ENCODE measurements around the gene DBX1.
A peak's percentile ranks its signal among the peaks of the same experiment; 100 is the strongest.

DBX1 gene

DNA sequence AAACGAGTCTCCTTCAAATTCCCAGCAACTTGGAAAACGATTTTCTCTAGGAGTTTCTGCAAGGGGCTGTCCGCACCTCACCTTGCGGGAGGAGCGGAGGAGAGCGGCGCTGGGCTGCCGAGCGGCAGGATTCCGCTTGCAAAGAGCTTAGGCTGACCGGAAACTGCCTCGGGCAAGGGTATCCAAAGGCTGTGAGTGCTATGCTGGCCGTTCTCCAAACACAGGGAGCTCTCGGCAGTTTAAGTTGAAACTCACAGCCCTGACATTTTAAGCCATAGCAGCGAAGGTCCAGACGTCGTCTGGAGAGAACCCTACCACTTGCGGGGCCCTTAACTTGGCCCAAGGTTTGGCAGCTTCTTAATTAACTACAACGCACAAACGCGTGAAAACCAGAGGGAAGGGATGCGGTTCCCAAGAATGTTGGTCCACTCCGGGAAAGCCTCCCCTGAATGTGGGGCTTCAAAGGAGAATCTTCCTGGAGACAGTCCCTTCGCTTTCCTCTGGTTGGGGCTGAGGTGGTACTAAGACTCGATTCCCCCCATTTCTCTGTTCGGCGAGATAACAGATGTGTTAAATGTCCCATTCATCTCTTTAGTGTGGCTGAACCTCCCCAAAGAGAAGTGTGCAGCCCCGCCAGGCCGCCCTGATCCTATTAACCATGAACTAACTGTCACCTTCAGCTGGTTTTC lies 1.1 kb upstream of the DBX1 start:
- no peaks in the 10 kb centered on the region for H3K36me3 ChIP-seq (ENCODE audit: control insufficient read depth, insufficient read depth, low read length)
- H3K27me3 ChIP-seq (ENCODE audit: control insufficient read depth, insufficient read depth, low read length) = peaks cover 86% of the 10 kb centered on the region
- H3K4me3 ChIP-seq (ENCODE audit: low read length) = no peak overlapping the region
- no peak overlapping the region for H3K27ac ChIP-seq (ENCODE audit: low read length)
- no peaks in the 10 kb centered on the region for H3K9me3 ChIP-seq (ENCODE audit: control insufficient read depth, insufficient read depth, low read length)
- H3K4me1 ChIP-seq (ENCODE audit: control insufficient read depth, insufficient read depth, low read length) = peaks cover 7% of the 10 kb centered on the region
- no peak for DNase-seq (ENCODE audit: low read depth, low spot score)
- no CpG with 5 or more reads among the region's 29 CpGs for WGBS (ENCODE audit: insufficient coverage, insufficient read length)

DNA sequence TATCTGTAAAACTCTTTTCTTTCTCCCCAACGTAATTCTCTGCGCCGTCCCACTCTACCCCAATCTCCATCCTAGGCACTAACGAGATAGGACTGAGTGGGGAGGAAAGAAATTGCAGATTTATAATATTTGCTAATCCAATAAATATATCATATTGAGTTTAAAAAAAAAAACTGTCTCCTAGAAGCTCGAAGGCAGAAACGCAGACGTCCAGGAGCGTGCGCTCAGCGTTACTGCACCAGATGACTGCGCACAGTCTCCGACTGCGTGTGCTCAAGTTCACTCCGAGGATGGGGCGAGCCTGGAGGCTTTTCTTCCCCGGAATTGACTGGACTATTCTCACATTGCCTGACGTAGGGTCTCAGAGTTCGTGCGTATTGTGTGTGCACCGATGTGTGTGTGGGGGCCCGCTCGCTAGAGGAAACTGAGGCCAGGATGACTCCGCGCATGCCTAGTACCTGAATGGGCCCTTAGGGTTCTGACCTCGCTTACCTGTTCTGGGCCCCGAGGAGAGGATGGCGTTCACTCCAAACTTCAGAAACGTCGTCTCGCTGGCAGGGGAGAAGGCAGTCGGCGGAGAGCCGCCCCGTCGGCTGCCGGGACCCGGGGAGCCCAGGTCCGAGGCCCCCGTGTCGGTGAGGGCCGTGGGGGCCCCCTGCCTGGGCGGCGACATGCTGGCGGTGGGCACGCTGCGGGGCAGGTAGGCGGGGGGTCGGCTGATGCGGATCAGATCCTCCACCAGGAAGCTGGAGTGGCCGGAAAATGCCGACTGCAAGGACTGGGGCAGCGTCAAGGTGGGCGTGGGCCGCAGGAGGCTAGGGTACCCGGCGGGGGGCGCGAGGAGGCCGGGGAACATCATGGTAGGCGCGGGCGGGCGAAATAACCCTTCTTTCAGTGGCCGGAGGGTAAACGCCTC lies 551 bp downstream of the DBX1 start:
- Histone ChIP-seq H3K27me3 (ENCODE audit: control insufficient read depth, insufficient read depth, low read length) (peaks cover 85% of the 10 kb centered on the region), H3K4me3 (ENCODE audit: low read length) (no peak overlapping the region)
- WGBS (ENCODE audit: insufficient coverage, insufficient read length) = no CpG with 5 or more reads among the region's 65 CpGs

DNA sequence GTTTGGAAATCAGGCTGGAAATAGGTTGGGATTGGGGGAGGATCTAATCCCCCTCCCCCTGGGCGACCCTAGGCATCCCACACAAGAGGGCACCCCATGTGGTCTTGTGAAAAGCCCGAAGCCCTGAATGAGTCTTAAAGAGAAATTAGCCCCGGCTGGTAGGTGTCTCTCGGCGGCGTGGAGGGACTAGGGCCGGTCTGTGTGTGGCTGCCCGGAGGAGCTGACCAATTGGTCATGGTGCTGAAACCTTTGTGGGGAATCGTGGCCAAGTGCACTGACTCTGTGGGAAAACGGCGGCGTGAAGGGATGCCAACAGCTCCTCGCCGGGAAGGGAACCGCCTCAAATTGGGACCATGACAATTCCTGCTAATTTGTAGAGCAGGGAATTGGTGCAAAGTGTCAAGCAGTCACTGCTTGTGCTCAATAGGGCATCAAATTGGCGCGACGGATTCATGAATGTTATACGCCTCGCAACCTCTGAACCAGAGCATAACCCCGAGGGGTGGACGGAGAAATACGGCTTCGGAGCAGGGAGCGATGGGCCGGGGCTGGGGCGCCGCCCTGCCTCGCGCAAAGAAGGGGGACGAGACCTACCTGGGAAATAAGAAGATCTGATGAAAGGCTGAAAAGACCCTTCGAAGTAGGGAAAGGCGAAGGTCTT lies 1.5 kb downstream of the DBX1 start:
- Histone ChIP-seq H3K4me1 (ENCODE audit: control insufficient read depth, insufficient read depth, low read length) (peaks cover 8% of the 10 kb centered on the region), H3K4me3 (ENCODE audit: low read length) (no peak overlapping the region)
- no peak for DNase-seq (ENCODE audit: low read depth, low spot score)

More for the DNA sequence above, 551 bp downstream of the DBX1 start:
- H3K36me3 ChIP-seq (ENCODE audit: control insufficient read depth, insufficient read depth, low read length) = no peaks in the 10 kb centered on the region
- H3K27ac ChIP-seq (ENCODE audit: low read length) = no peak overlapping the region
- no peak for DNase-seq (ENCODE audit: low read depth, low spot score)
- no peaks in the 10 kb centered on the region for H3K9me3 ChIP-seq (ENCODE audit: control insufficient read depth, insufficient read depth, low read length)
- peaks cover 7% of the 10 kb centered on the region for H3K4me1 ChIP-seq (ENCODE audit: control insufficient read depth, insufficient read depth, low read length)

DNA sequence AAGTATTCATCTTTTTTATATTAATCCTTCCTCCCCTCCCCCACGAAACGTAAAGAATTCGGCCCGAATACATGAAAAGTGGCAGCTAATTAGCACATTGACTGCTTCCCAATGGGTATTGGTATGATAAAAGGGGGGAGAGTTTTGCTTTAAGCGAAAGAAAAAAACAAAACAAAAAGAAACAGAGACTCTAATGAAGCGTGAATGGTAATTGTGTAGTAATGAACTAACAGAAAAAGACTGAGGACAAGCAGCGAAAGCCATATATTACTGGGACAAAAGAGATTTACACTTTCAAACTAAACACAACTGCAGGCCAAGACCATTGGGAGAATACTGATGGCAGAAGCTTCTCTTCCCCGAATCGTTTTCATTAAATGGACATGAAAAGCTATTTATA lies 2.5 kb downstream of the DBX1 start:
- Histone ChIP-seq H3K27ac (ENCODE audit: low read length) (no peak overlapping the region), H3K9me3 (ENCODE audit: control insufficient read depth, insufficient read depth, low read length) (no peaks in the 10 kb centered on the region), H3K36me3 (ENCODE audit: control insufficient read depth, insufficient read depth, low read length) (no peaks in the 10 kb centered on the region), H3K4me3 (ENCODE audit: low read length) (no peak overlapping the region), H3K27me3 (ENCODE audit: control insufficient read depth, insufficient read depth, low read length) (peaks cover 69% of the 10 kb centered on the region), H3K4me1 (ENCODE audit: control insufficient read depth, insufficient read depth, low read length) (peaks cover 8% of the 10 kb centered on the region)
- no CpG with 5 or more reads among the region's 9 CpGs for WGBS (ENCODE audit: insufficient coverage, insufficient read length)
- DNase-seq (ENCODE audit: low read depth, low spot score) = no peak

More for the DNA sequence above, 1.5 kb downstream of the DBX1 start:
- no CpG with 5 or more reads among the region's 33 CpGs for WGBS (ENCODE audit: insufficient coverage, insufficient read length)
- Histone ChIP-seq H3K27me3 (ENCODE audit: control insufficient read depth, insufficient read depth, low read length) (peaks cover 78% of the 10 kb centered on the region), H3K36me3 (ENCODE audit: control insufficient read depth, insufficient read depth, low read length) (no peaks in the 10 kb centered on the region), H3K9me3 (ENCODE audit: control insufficient read depth, insufficient read depth, low read length) (no peaks in the 10 kb centered on the region), H3K27ac (ENCODE audit: low read length) (no peak overlapping the region)

DNA sequence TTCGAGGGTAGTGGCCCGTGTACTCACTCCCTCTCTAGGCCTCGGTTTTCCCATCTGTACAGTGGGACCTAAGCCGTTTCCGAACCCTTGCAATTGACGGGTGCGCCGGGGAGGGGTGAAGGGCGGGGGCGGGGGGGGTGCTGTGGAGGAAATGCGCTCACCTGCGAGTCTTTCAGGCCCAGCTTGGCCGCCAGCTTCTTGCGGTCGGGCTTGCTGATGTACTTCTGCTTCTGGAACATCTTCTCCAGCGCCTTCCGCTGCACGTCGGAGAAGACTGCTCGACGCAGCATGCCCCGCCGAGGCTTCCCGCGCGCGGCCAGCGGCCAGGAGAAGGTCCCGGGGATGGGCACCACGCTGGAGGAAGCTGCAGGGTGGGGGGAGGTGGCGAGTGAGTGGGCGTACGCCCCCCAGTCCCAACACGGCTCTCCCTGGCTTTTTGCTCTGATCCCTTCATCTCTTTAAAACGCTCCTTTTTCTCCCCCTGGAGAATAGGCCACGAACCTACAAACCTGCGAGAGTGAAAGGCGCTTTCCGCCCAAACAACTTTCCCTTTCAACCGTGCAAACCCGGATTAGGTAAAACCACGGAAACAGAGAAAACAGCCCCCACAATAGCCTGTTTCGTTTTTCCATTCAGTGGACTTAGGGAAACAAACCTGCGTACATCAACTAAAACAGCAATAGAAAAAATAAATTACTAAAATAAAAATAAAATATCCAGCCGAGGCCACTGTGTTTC lies 3.2 kb downstream of the DBX1 start:
- WGBS (ENCODE audit: insufficient coverage, insufficient read length) = no CpG with 5 or more reads among the region's 45 CpGs
- Histone ChIP-seq H3K9me3 (ENCODE audit: control insufficient read depth, insufficient read depth, low read length) (no peaks in the 10 kb centered on the region), H3K27ac (ENCODE audit: low read length) (no peak overlapping the region), H3K4me1 (ENCODE audit: control insufficient read depth, insufficient read depth, low read length) (peaks cover 8% of the 10 kb centered on the region), H3K27me3 (ENCODE audit: control insufficient read depth, insufficient read depth, low read length) (peaks cover 62% of the 10 kb centered on the region), H3K4me3 (ENCODE audit: low read length) (peak overlapping the region; percentile 35; the same call in 1 of the 2 replicates), H3K36me3 (ENCODE audit: control insufficient read depth, insufficient read depth, low read length) (no peaks in the 10 kb centered on the region)
- no peak for DNase-seq (ENCODE audit: low read depth, low spot score)

DNA sequence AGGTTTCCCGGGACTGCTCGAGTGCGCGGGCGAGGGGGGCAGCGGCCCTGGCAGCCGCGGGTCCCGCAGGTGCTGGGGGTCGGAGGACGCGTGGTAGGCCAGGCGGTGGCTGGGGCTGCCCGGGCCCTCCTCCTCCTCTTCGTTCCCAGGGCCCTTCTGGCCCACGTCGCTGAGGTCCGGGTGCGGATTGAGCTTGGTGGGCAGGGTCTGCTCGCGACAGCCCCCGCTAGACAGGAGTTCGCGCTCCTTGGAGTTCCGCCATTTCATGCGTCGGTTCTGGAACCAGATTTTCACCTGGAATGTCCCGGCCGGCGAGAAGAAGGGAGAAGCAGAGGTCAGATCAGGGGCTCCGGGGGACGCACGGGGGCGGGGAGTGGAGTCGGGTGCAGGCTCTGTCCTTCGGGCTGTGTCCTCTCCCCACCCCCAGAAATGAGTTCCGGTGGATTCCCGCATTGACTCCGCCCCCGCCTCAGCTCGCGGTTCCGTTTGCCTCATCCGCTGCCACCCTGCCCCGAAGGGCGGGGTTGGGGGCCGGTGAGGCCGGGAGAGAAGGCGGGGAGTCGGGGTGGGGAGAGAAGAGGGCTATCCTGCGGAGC lies 3.9 kb downstream of the DBX1 start:
- H3K36me3 ChIP-seq (ENCODE audit: control insufficient read depth, insufficient read depth, low read length) = no peaks in the 10 kb centered on the region
- H3K9me3 ChIP-seq (ENCODE audit: control insufficient read depth, insufficient read depth, low read length) = no peaks in the 10 kb centered on the region
- H3K4me1 ChIP-seq (ENCODE audit: control insufficient read depth, insufficient read depth, low read length) = peaks cover 8% of the 10 kb centered on the region
- no CpG with 5 or more reads among the region's 51 CpGs for WGBS (ENCODE audit: insufficient coverage, insufficient read length)
- H3K27ac ChIP-seq (ENCODE audit: low read length) = no peak overlapping the region
- H3K27me3 ChIP-seq (ENCODE audit: control insufficient read depth, insufficient read depth, low read length) = peaks cover 56% of the 10 kb centered on the region
- peak overlapping the region; percentile 35; the same call in 1 of the 2 replicates for H3K4me3 ChIP-seq (ENCODE audit: low read length)
- DNase-seq (ENCODE audit: low read depth, low spot score) = no peak

DNA sequence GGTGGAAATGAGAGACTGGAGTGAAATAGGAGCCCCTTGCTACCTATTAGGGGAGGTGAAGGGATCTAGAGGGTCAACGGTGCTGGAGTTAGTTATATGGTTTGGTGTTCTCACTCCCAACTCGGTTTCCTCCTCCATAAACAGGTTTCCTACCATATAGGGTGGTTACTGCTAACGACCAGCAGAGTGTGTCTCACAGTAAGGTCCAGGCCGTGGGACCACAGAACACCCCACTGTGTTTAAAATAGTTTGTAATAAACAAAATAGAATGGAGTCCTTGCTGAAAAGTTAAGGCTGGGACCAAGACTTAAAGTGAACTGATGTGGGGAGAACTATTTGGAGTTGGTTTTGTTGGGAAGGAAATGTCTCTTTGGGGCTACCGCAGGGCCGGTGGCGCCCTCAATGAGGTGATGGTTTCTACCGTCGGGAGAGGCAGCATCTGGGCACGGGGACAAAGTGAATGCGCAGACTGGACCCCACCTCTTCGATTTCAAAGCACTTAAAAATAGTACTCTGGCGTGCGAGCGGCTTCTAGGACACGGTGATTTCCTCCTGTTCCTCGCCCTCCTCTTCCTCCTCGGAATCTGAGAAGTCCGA lies 4.5 kb downstream of the DBX1 start:
- no CpG with 5 or more reads among the region's 19 CpGs for WGBS (ENCODE audit: insufficient coverage, insufficient read length)
- no peaks in the 10 kb centered on the region for H3K36me3 ChIP-seq (ENCODE audit: control insufficient read depth, insufficient read depth, low read length)
- H3K9me3 ChIP-seq (ENCODE audit: control insufficient read depth, insufficient read depth, low read length) = no peaks in the 10 kb centered on the region
- peaks cover 50% of the 10 kb centered on the region for H3K27me3 ChIP-seq (ENCODE audit: control insufficient read depth, insufficient read depth, low read length)
- H3K4me3 ChIP-seq (ENCODE audit: low read length) = peak overlapping the region; percentile 35; the same call in 1 of the 2 replicates
- peaks cover 8% of the 10 kb centered on the region for H3K4me1 ChIP-seq (ENCODE audit: control insufficient read depth, insufficient read depth, low read length)
- no peak overlapping the region for H3K27ac ChIP-seq (ENCODE audit: low read length)
- no peak for DNase-seq (ENCODE audit: low read depth, low spot score)

DNA sequence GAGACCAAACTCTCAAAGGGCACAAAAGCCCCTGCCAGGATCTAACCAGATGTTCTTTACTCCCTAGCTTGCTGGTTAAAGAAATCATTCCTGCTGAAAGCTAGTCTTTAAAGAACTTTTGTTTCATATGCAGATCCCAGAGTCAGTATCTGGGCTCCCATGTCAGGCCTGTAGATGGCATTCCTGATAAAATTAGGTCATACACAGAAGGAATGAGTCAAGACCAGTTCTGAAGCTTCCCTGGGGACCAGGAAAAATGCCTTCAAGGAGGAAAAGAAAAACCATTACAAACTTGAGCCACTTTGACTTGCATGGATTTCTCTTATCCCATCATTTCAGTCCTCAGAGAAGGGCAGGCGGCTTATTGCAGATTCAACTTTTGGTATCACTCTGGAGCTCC lies 5.9 kb downstream of the DBX1 start:
- H3K36me3 ChIP-seq (ENCODE audit: control insufficient read depth, insufficient read depth, low read length) = no peaks in the 10 kb centered on the region
- H3K27me3 ChIP-seq (ENCODE audit: control insufficient read depth, insufficient read depth, low read length) = peaks cover 36% of the 10 kb centered on the region
- peaks cover 7% of the 10 kb centered on the region for H3K4me1 ChIP-seq (ENCODE audit: control insufficient read depth, insufficient read depth, low read length)
- WGBS (ENCODE audit: insufficient coverage, insufficient read length) = no CpG with 5 or more reads among the region's 1 CpG
- DNase-seq (ENCODE audit: low read depth, low spot score) = no peak
- H3K27ac ChIP-seq (ENCODE audit: low read length) = no peak overlapping the region
- no peak overlapping the region for H3K4me3 ChIP-seq (ENCODE audit: low read length)
- H3K9me3 ChIP-seq (ENCODE audit: control insufficient read depth, insufficient read depth, low read length) = no peaks in the 10 kb centered on the region

DNA sequence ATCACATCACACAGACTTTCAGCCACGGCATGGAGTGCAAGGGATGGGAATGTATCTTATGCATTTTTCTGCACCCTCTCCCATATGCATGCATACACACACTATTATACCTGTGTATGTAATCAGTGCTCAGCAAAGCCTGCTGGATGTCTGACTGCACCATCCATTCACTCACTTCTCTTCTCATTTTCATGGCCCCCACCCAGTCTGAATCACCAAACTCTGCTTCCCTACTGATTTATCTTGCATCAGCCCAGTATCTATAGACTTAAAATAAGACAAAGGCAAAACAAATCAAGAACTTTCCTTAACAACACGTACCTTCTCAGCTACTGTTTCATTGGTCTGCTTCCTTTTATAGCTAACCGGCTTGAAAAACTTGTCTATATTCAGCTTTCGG lies 21.6 kb downstream of the DBX1 start:
- H3K27ac ChIP-seq (ENCODE audit: low read length) = no peak overlapping the region
- no peaks in the 10 kb centered on the region for H3K27me3 ChIP-seq (ENCODE audit: control insufficient read depth, insufficient read depth, low read length)
- H3K9me3 ChIP-seq (ENCODE audit: control insufficient read depth, insufficient read depth, low read length) = no peaks in the 10 kb centered on the region
- no peak overlapping the region for H3K4me3 ChIP-seq (ENCODE audit: low read length)
- no peak for DNase-seq (ENCODE audit: low read depth, low spot score)
- H3K4me1 ChIP-seq (ENCODE audit: control insufficient read depth, insufficient read depth, low read length) = no peaks in the 10 kb centered on the region
- no peaks in the 10 kb centered on the region for H3K36me3 ChIP-seq (ENCODE audit: control insufficient read depth, insufficient read depth, low read length)
- WGBS (ENCODE audit: insufficient coverage, insufficient read length) = no CpG with 5 or more reads among the region's 4 CpGs

All from iPS DF 6.9 (cell line).